HG03558 (cell line): ENCODE data around the gene TBC1D10B.
"Not testable (repeated sequence)": the region's sequence is repeated elsewhere in the genome, so short reads cannot be mapped to it uniquely, and the experiment has no call there.

Source experiments
- ATAC-seq: cut with Tn5 transposase; IDR thresholded peaks from one replicate; pipeline ENCODE4 v1.9.1; 2021; ENCODE audit warnings: moderate number of reproducible peaks; ENCODE audit not compliant: unreplicated experiment; ENCODE audit errors: extremely low read depth

Gene TBC1D10B

GRCh38 chr16:30397776-30398660, 27.7 kb upstream of the TBC1D10B start:
- ATAC-seq = no peak

GRCh38 chr16:30397056-30397455, 26.8 kb upstream of the TBC1D10B start:
- ATAC-seq = no peak

- not testable (repeated sequence) for ATAC-seq
These were observed 26.3 kb upstream of the TBC1D10B start for GRCh38 chr16:30396627-30397026.

- no peak for ATAC-seq
These were observed 25.8 kb upstream of the TBC1D10B start for GRCh38 chr16:30395992-30396585.

DNA sequence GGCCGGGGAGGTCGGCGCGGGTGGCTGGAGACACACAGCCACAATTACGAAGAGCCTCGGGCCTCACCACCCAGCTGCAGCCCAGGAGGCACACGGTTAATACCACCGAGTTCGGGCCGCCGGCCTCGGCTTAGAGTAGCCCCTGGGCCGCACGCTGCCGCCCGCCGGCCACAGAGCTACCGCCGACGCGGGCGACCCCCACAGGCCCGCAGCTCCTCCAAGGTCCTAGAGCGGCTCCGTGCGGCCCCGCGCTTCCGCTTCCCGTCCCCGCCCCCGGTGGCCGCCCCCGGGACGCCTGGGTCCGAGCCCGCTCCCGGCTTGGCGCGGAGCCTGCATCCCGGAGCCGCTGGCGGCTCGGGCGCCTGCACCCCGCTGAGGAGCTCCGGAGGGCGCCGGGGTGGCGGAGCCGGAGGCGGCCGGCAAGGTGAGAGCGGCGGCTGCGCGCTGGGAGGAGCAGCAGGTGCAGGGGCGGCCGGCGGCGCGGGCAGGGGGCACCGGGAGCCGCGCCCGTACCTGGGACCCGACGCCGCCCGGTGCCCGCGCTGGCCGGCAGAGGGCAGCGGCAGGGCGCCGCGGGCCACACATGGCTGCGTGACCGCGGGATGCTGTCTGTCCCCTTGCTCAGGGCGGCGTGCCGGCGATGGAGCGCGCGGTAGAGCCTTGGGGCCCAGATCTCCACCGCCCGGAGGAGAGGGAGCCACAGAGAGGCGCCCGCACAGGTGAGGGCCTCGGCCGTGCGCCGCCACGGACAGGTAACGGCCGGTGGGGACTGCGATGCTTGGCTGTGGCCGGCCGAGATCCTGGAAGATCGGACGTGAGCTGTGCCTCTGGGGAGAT, 25.1 kb upstream of the TBC1D10B start, which contains the start of gene ZNF48:
TSS of gene ZNF48 (plus strand) at position 266 of the 837 bp plus-strand sequence. CDS start at position 641, 375 bp downstream.
- ATAC-seq = no peak

DNA sequence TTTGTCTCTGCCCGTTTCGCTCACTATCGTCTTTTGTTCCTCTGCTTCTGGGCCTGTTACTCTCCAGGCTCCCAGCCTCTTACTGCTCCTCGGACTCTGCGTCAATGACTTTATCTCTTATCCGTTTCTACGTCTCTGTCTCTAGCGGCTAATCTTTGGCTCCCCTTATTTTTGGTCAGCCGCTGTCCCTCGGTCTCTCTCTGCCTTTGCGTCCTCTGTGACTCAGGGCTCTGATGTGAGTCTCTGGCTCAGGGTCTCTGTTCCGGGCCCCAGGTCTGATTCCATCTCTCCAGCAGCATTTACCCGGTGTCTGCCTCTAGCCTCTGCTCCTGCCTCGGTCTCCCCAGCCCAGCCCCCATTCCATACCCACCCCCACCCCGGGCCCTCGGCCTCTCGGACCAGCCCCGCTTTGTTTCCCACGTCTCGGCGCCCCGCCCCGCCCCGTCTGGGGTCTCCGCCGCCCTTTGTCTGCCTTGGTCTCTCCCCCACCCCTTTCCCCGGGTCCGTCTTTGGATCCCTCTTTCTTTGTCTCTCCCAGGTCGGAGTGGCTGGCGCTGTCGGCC, 24.4 kb upstream of the TBC1D10B start:
- no peak for ATAC-seq

GRCh38 chr16:30383521-30383920, 13.2 kb upstream of the TBC1D10B start:
- no peak for ATAC-seq

- no peak for ATAC-seq
These were observed 12.0 kb upstream of the TBC1D10B start, which contains the start of gene SEPTIN1 for GRCh38 chr16:30382111-30382881. TSS of gene SEPTIN1 (minus strand) at chr16:30382561. CDS start at chr16:30382542, 19 bp downstream.

- no peak for ATAC-seq
These were observed 11.2 kb upstream of the TBC1D10B start for GRCh38 chr16:30381291-30382041.

DNA sequence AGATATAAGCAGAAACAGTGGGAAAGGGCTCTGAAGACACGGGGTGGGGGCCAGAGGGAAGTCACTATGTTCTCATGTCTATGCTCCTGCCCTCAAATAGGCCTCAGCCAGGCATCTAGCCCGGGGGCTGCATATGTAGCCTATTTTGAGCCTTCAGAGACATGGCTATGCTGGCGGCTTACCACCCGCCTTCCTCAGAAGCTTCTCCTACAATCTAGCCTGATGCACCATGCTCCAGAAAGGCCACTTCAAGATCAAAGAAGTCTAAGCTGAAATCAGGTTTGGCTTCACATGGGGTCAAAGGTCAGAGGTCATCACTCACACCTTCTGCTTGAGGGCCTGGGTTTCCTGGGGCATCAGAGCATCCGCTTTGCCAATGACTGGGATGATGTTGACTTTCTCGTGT, 10.5 kb upstream of the TBC1D10B start:
- ATAC-seq = no peak

DNA sequence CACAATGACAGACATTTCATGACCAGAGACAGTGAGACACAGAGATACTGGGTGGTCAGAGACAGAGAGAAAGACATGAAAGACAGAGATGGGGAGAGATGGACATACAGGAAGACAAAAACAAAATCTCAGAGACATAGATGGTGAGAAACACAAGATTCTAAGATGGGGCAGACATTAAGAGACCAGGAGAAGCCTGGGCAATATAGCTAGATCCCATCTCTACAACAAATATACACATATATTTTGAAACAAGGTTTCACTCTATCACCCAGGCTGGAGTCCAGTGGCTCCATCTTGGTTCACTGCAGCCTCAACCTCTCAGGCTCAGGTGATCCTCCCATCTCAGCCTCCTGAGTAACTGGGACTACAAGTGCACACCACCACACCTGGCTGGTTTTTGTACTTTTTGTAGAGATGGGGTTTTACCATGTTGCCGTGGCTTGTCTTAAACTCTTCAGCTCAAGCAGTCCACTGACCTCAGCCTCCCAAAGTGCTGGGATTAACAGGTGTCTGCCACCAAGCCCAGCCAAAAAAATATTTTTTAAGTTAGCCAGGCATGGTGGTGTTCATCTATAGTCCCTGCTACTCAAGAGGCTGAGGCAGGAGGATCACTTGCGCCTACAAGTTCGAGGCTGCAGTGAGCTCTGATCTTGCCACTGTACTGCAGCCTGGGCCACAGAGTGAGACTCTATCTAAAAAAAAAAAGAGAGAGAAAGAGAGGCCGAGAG, 9.9 kb upstream of the TBC1D10B start:
- no peak for ATAC-seq

- no peak for ATAC-seq
These were observed 9.0 kb upstream of the TBC1D10B start for GRCh38 chr16:30379158-30379783.

GRCh38 chr16:30378236-30379157, 8.2 kb upstream of the TBC1D10B start:
- peak; percentile 69 for ATAC-seq

- ATAC-seq = peak; percentile 4
These were observed 7.5 kb upstream of the TBC1D10B start for GRCh38 chr16:30377812-30378235.

GRCh38 chr16:30377050-30377811, 6.9 kb upstream of the TBC1D10B start:
- ATAC-seq = no peak

- no peak for ATAC-seq
These were observed 6.2 kb upstream of the TBC1D10B start for GRCh38 chr16:30376461-30376902.
